Measurements from ENCODE around the gene PLCD3. TPM values are rescaled to one million over a fixed set of nuclear protein-coding genes. Genes with fewer than 3 reads are reported as not detected.

PLCD3 gene
- 10 to 100 TPM; 34.8 to 42.9 TPM for total RNA-seq
- polyA plus RNA-seq (2013, experiment 1 of 2) = 16.1 TPM
- polyA plus RNA-seq (2013, experiment 2 of 2) = 20.9 TPM
- long read RNA-seq, experiment 1, partial matches to known transcripts = 0 of 2 reads
- long read RNA-seq, experiment 1, other reads (novel, unspliced or antisense) = 2 of 2 reads
- long read RNA-seq, experiment 2, full-length matches to known transcripts = 11 of 18 reads
- long read RNA-seq, experiment 2, partial matches to known transcripts = 7 of 18 reads
- long read RNA-seq, experiment 2, other reads (novel, unspliced or antisense) = 0 of 18 reads
- long read RNA-seq, experiment 3, partial matches to known transcripts = 5 of 8 reads
- long read RNA-seq, experiment 3, other reads (novel, unspliced or antisense) = 3 of 8 reads
- long read RNA-seq, experiment 4 = 0 reads

GRCh38 chr17:45132320-45132571 is at the start of gene PLCD3:
Gene PLCD3 (minus strand): TSS chr17:45132515. CDS start chr17:45132410, 105 bp downstream.
- H3K4me3 Mint-ChIP-seq = peak within 1 kb of the TSS; percentile 67
- DNase-seq = no peak
- H3K9ac ChIP-seq (ENCODE audit: extremely low read depth, low read length, poor library complexity, severe bottlenecking) = peak within 1 kb of the TSS; percentile 62

GRCh38 chr17:45177563-45177962 is 45.2 kb upstream of the PLCD3 start:
- TF ChIP-seq, protein P1, sequence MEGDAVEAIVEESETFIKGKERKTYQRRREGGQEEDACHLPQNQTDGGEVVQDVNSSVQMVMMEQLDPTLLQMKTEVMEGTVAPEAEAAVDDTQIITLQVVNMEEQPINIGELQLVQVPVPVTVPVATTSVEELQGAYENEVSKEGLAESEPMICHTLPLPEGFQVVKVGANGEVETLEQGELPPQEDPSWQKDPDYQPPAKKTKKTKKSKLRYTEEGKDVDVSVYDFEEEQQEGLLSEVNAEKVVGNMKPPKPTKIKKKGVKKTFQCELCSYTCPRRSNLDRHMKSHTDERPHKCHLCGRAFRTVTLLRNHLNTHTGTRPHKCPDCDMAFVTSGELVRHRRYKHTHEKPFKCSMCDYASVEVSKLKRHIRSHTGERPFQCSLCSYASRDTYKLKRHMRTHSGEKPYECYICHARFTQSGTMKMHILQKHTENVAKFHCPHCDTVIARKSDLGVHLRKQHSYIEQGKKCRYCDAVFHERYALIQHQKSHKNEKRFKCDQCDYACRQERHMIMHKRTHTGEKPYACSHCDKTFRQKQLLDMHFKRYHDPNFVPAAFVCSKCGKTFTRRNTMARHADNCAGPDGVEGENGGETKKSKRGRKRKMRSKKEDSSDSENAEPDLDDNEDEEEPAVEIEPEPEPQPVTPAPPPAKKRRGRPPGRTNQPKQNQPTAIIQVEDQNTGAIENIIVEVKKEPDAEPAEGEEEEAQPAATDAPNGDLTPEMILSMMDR (conservative IDR thresholded peaks at IDR 0.05) = no peak
- 67 to 96% methylated on average over 2 to 7 of the region's 7 CpGs for WGBS, 2 experiments (ENCODE audit: insufficient coverage in 1 of 2, insufficient read length in 1 of 2)
- Mint-ChIP-seq H3K4me1 (peaks cover 12% of the 10 kb centered on the region), H3K36me3 (ENCODE audit: low read depth) (no peaks in the 10 kb centered on the region), H3K9me3 (no peaks in the 10 kb centered on the region), H3K4me3 (no peak overlapping the region), H3K27me3 (ENCODE audit: insufficient read depth) (no peaks in the 10 kb centered on the region), H3K27ac (no peak overlapping the region)
- Histone ChIP-seq H3K4me1 (ENCODE audit: control insufficient read depth, insufficient read depth, low read length) (peaks cover 4% of the 10 kb centered on the region), H3K4me3 (ENCODE audit: low read length) (no peak overlapping the region), H3K36me3 (ENCODE audit: control insufficient read depth, insufficient read depth, low read length) (no peaks in the 10 kb centered on the region), H3K9ac (ENCODE audit: extremely low read depth, low read length, poor library complexity, severe bottlenecking) (no peak overlapping the region), H3K9me3 (ENCODE audit: control insufficient read depth, low read length) (no peaks in the 10 kb centered on the region), H3K27me3 (ENCODE audit: control insufficient read depth, insufficient read depth, low read length, poor library complexity, severe bottlenecking) (no peaks in the 10 kb centered on the region), H3K27ac (ENCODE audit: low read depth, low read length) (no peak overlapping the region)
- DNase-seq = no peak

More at GRCh38 chr17:45132320-45132571, at the start of gene PLCD3:
- Histone ChIP-seq H3K27me3 (ENCODE audit: control insufficient read depth, insufficient read depth, low read length, poor library complexity, severe bottlenecking) (no peaks in the 10 kb centered on the region), H3K9me3 (ENCODE audit: control insufficient read depth, low read length) (no peaks in the 10 kb centered on the region), H3K4me3 (ENCODE audit: low read length) (peak within 1 kb of the TSS; percentile 86), H3K36me3 (ENCODE audit: control insufficient read depth, insufficient read depth, low read length) (no peaks in the 10 kb centered on the region), H3K27ac (ENCODE audit: low read depth, low read length) (no peak within 1 kb of the TSS), H3K4me1 (ENCODE audit: control insufficient read depth, insufficient read depth, low read length) (peaks cover 9% of the 10 kb centered on the region)
- Mint-ChIP-seq H3K36me3 (ENCODE audit: low read depth) (no peaks in the 10 kb centered on the region), H3K27ac (peak within 1 kb of the TSS; percentile 92), H3K27me3 (ENCODE audit: insufficient read depth) (no peaks in the 10 kb centered on the region), H3K9me3 (no peaks in the 10 kb centered on the region), H3K4me1 (peaks cover 21% of the 10 kb centered on the region)
- 0% methylated on average over 21 of the region's 36 CpGs; no CpG with 5 or more reads in 1 of the 2 experiments for WGBS, 2 experiments (ENCODE audit: insufficient coverage in 1 of 2, insufficient read length in 1 of 2)
- TF ChIP-seq, protein P1 (conservative IDR thresholded peaks at IDR 0.05) = no peak

- TF ChIP-seq, protein P1 (conservative IDR thresholded peaks at IDR 0.05) = no peak
- H3K4me3 Mint-ChIP-seq = no peak overlapping the region
- DNase-seq = no peak
- H3K36me3 Mint-ChIP-seq (ENCODE audit: low read depth) = no peaks in the 10 kb centered on the region
- H3K27me3 ChIP-seq (ENCODE audit: control insufficient read depth, insufficient read depth, low read length, poor library complexity, severe bottlenecking) = no peaks in the 10 kb centered on the region
- no peaks in the 10 kb centered on the region for H3K36me3 ChIP-seq (ENCODE audit: control insufficient read depth, insufficient read depth, low read length)
- peak overlapping the region; percentile 83 for H3K27ac Mint-ChIP-seq
- no peak overlapping the region for H3K27ac ChIP-seq (ENCODE audit: low read depth, low read length)
- H3K4me1 Mint-ChIP-seq = peaks cover 28% of the 10 kb centered on the region
- no peak overlapping the region for H3K4me3 ChIP-seq (ENCODE audit: low read length)
- H3K9me3 ChIP-seq (ENCODE audit: control insufficient read depth, low read length) = no peaks in the 10 kb centered on the region
- no peaks in the 10 kb centered on the region for H3K27me3 Mint-ChIP-seq (ENCODE audit: insufficient read depth)
- no peak overlapping the region for H3K9ac ChIP-seq (ENCODE audit: extremely low read depth, low read length, poor library complexity, severe bottlenecking)
- H3K4me1 ChIP-seq (ENCODE audit: control insufficient read depth, insufficient read depth, low read length) = peaks cover 22% of the 10 kb centered on the region
- WGBS, 2 experiments (ENCODE audit: insufficient coverage in 1 of 2, insufficient read length in 1 of 2) = 80 to 96% methylated on average over 2 to 3 of the region's 3 CpGs
- H3K9me3 Mint-ChIP-seq = no peaks in the 10 kb centered on the region
These were observed 43.4 kb upstream of the PLCD3 start for GRCh38 chr17:45175759-45176115.

Measured in endodermal cell (in vitro differentiated cells).